Spleen (tissue), 11 donors: ENCODE measurements around the gene LZTFL1. TPM values are rescaled to one million over a fixed set of nuclear protein-coding genes. Genes with fewer than 3 reads are reported as not detected.

Source experiments
- DNase-seq: peaks from one replicate; pipeline ENCODE4 v3.0.0-alpha.2; 2020
- H3K27ac ChIP-seq, 8 donors: fragments of 200-600 bp; sonication (generic) in 7 of 8; 1 replicate in 4 of 8; 2 replicates in 4 of 8; pipeline versions ENCODE4 v1.5.0 to v1.8.0; 2016 to 2021; ENCODE audit warnings: inconsistent platforms in 4 of 8, mild to moderate bottlenecking in 4 of 8, moderate library complexity in 1 of 8
- H3K27me3 ChIP-seq, 7 donors: fragments of 200-600 bp; sonication (generic) in 6 of 7; replicated peaks in 1 of 7; 1 replicate in 4 of 7; 2 replicates in 3 of 7; pipeline versions ENCODE4 v1.5.0 to v1.8.0; 2016 to 2021; ENCODE audit warnings: inconsistent platforms in 3 of 7, mild to moderate bottlenecking in 1 of 7
- H3K36me3 ChIP-seq, 6 donors: fragments of 200-600 bp; sonication (generic) in 5 of 6; 1 replicate in 4 of 6; 2 replicates in 2 of 6; pipeline versions ENCODE4 v1.5.0 to v1.8.0; 2016 to 2021; ENCODE audit warnings: inconsistent platforms in 2 of 6
- H3K4me1 ChIP-seq, 6 donors: fragments of 200-600 bp; sonication (generic) in 5 of 6; 1 replicate in 3 of 6; 2 replicates in 3 of 6; pipeline versions ENCODE4 v1.5.0 to v1.8.0; 2016 to 2021; ENCODE audit warnings: inconsistent platforms in 3 of 6
- H3K4me3 ChIP-seq, 8 donors: fragments of 200-600 bp; sonication (generic) in 7 of 8; 1 replicate in 4 of 8; 2 replicates in 4 of 8; pipeline versions ENCODE4 v1.5.0 to v1.8.0; 2016 to 2021; ENCODE audit warnings: inconsistent platforms in 4 of 8, mild to moderate bottlenecking in 4 of 8, moderate library complexity in 2 of 8
- H3K9me3 ChIP-seq, 8 donors: fragments of 200-600 bp; sonication (generic) in 7 of 8; 1 replicate in 4 of 8; 2 replicates in 4 of 8; pipeline versions ENCODE4 v1.5.0 to v1.8.0; 2016 to 2021; ENCODE audit warnings: inconsistent platforms in 4 of 8
- CTCF ChIP-seq, 11 experiments: fragments of 200-600 bp in 7 of 11; fragments of 450-650 bp in 4 of 11; sonication (generic) in 4 of 11; IDR thresholded peaks in 8 of 11; conservative IDR thresholded peaks in 3 of 11; 1 replicate in 7 of 11; 2 replicates in 4 of 11; pipeline versions ENCODE4 v1.4.0 to v1.8.0; 2016 to 2021; ENCODE audit warnings: antibody characterized with exemption in 11 of 11, inconsistent platforms in 4 of 11, mild to moderate bottlenecking in 1 of 11
- POLR2A ChIP-seq, 3 donors: fragments of 450-650 bp; IDR thresholded peaks; one replicate each; pipeline ENCODE4 v1.5.1; 2017; ENCODE audit warnings: antibody characterized with exemption in 3 of 3, mild to moderate bottlenecking in 1 of 3
- POLR2AphosphoS5 ChIP-seq, 3 donors: sonication (generic); formaldehyde crosslinking; IDR thresholded peaks; one replicate each; pipeline ENCODE4 v1.5.1; 2017; ENCODE audit warnings: antibody characterized with exemption in 3 of 3
- WGBS, 5 donors: extraction: QIAGEN DNeasy Blood & Tissue Kit in 3 of 5; methylation state at CpG; one replicate each; pipeline versions ENCODE4 v1.1.5 to v1.1.7; 2013 to 2018; 5-methylcytosine and 5-hydroxymethylcytosine counted together
- intact Hi-C: fragments of 100-400 bp; cut with DNase I; formaldehyde crosslinking; loops from one replicate; pipeline ENCODE4 v1.15.0; 2023; ENCODE audit warnings: low total_unique reads
- polyA plus RNA-seq, 3 donors: library from polyadenylated mRNA; stranded (reverse); fragments of 200-250 nt; gene quantifications; one replicate each; pipeline ENCODE4 v1.2.1, GENCODE V29; 2013
- total RNA-seq, 7 donors: library from RNA; depleted of rRNA in 3 of 7; stranded (reverse); fragments of >200 nt in 3 of 7; fragmentation: NEBNext Ultra II Directional in 4 of 7; extraction: Animal tissue kit (Norgen Biotek cat#: 25700) in 4 of 7; gene quantifications; one replicate each; pipeline versions ENCODE4 v1.1.0 to v1.2.1, GENCODE V29; 2016 to 2021
- donor health status: healthy with polysubstance abuse.
- donor health status: DM: no; HTN: no; CAD: no; lungs with moderate emphysema.
- donor health status: DM: no; HTN: no; CAD: no.
- donor health status: Bipolar disorder and iron deficiency.
- donor health status: healthy.
- donor health status: DM: no; HTN: no; CAD: no.
- donor health status: DM: yes; HTN: yes; CAD: no.

The LZTFL1 gene
- total and polyA plus RNA-seq, 10 donors = 6.5 to 22.9 (median 15.5) TPM

- DNase-seq = no peak
- no peak for TF ChIP-seq POLR2A (IDR thresholded peaks at IDR 0.05)
- TF ChIP-seq POLR2AphosphoS5 (IDR thresholded peaks at IDR 0.05) = no peak
- no peak for TF ChIP-seq CTCF (IDR thresholded peaks at IDR 0.05 in 8 of 11, conservative IDR thresholded peaks at IDR 0.05 in 3 of 11)
- H3K27me3 ChIP-seq = no peaks in the 10 kb centered on the region
- no peak overlapping the region for H3K4me3 ChIP-seq
- WGBS, 5 donors = 68 to 95% (median 82%) methylated on average over 4 of the region's 4 CpGs
- peaks cover 0 to 6% (median 0%) of the 10 kb centered on the region in 6 donors for H3K4me1 ChIP-seq
- peaks cover 0 to 34% (median 25%) of the 10 kb centered on the region in 8 donors for H3K9me3 ChIP-seq
- H3K27ac ChIP-seq = no peak overlapping the region
- intact Hi-C loops = no loop called here
- no peaks in the 10 kb centered on the region for H3K36me3 ChIP-seq
Measured at GRCh38 chr3:45786801-45787495, 55.0 kb downstream of the LZTFL1 start.

GRCh38 chr3:45785605-45786150 lies 56.2 kb downstream of the LZTFL1 start:
- no peak for DNase-seq
- Histone ChIP-seq H3K9me3 (peaks cover 0 to 34% (median 25%) of the 10 kb centered on the region in 8 donors), H3K27ac (no peak overlapping the region), H3K4me3 (no peak overlapping the region), H3K36me3 (no peaks in the 10 kb centered on the region), H3K27me3 (no peaks in the 10 kb centered on the region), H3K4me1 (no peaks in the 10 kb centered on the region)
- TF ChIP-seq POLR2AphosphoS5 (IDR thresholded peaks at IDR 0.05) (no peak), POLR2A (IDR thresholded peaks at IDR 0.05) (no peak), CTCF (IDR thresholded peaks at IDR 0.05 in 8 of 11, conservative IDR thresholded peaks at IDR 0.05 in 3 of 11) (no peak)
- WGBS, 5 donors = 86 to 93% (median 91%) methylated on average over 3 of the region's 3 CpGs
- intact Hi-C loops = no loop called here

- no peaks in the 10 kb centered on the region for H3K4me1 ChIP-seq
- 91 to 98% (median 95%) methylated on average over 3 of the region's 3 CpGs for WGBS, 5 donors
- TF ChIP-seq CTCF (IDR thresholded peaks at IDR 0.05 in 8 of 11, conservative IDR thresholded peaks at IDR 0.05 in 3 of 11) (no peak), POLR2A (IDR thresholded peaks at IDR 0.05) (no peak), POLR2AphosphoS5 (IDR thresholded peaks at IDR 0.05) (no peak)
- no peak overlapping the region for H3K27ac ChIP-seq
- H3K4me3 ChIP-seq = no peak overlapping the region
- intact Hi-C loops = no loop called here
- DNase-seq = no peak
- H3K9me3 ChIP-seq = peaks cover 0 to 17% (median 8%) of the 10 kb centered on the region in 8 donors
- H3K36me3 ChIP-seq = no peaks in the 10 kb centered on the region
- H3K27me3 ChIP-seq = peaks cover 0 to 2% (median 0%) of the 10 kb centered on the region in 7 donors
Measured at GRCh38 chr3:45783667-45784066, 58.3 kb downstream of the LZTFL1 start.

GRCh38 chr3:45782381-45782780 lies 59.5 kb downstream of the LZTFL1 start:
- no peak for DNase-seq
- intact Hi-C loops = no loop called here
- H3K4me3 ChIP-seq = no peak overlapping the region
- TF ChIP-seq POLR2A (IDR thresholded peaks at IDR 0.05) (no peak), POLR2AphosphoS5 (IDR thresholded peaks at IDR 0.05) (no peak), CTCF (IDR thresholded peaks at IDR 0.05 in 8 of 11, conservative IDR thresholded peaks at IDR 0.05 in 3 of 11) (no peak)
- H3K36me3 ChIP-seq = no peaks in the 10 kb centered on the region
- WGBS, 5 donors = 85 to 94% (median 89%) methylated on average over 3 of the region's 3 CpGs
- peaks cover 0 to 12% (median 4%) of the 10 kb centered on the region in 8 donors for H3K9me3 ChIP-seq
- no peaks in the 10 kb centered on the region for H3K4me1 ChIP-seq
- no peak overlapping the region for H3K27ac ChIP-seq
- H3K27me3 ChIP-seq = peaks cover 0 to 2% (median 0%) of the 10 kb centered on the region in 7 donors
